HEK293 (cell line): Measurements from ENCODE around the gene MTUS2.

Experiments used
- TCF7L2 ChIP-seq: IDR thresholded peaks from 2 replicates; pipeline ENCODE4 v1.6.1; 2011; ENCODE audit warnings: low read depth, mild to moderate bottlenecking, inconsistent platforms, low read length, moderate library complexity, borderline replicate concordance
- ZBTB20 ChIP-seq: fragments of 450-650 bp; formaldehyde crosslinking; IDR thresholded peaks from 2 replicates; pipeline ENCODE4 v1.5.1; 2016; ENCODE audit warnings: missing biosample characterization, missing genetic modification characterization
- ZNF174 ChIP-seq: fragments of 450-650 bp; formaldehyde crosslinking; IDR thresholded peaks from 2 replicates; pipeline ENCODE4 v1.5.0; 2017; ENCODE audit warnings: missing biosample characterization, mild to moderate bottlenecking, missing genetic modification characterization
- ZNF23 ChIP-seq: fragments of 450-650 bp; formaldehyde crosslinking; IDR thresholded peaks from 2 replicates; pipeline ENCODE4 v1.5.1; 2016; ENCODE audit warnings: missing biosample characterization, missing genetic modification characterization, borderline replicate concordance
- ZNF239 ChIP-seq: fragments of 450-650 bp; formaldehyde crosslinking; IDR thresholded peaks from 2 replicates; pipeline ENCODE4 v1.5.1; 2016; ENCODE audit warnings: missing biosample characterization, missing genetic modification characterization
- ZNF350 ChIP-seq: fragments of 450-650 bp; formaldehyde crosslinking; IDR thresholded peaks from 2 replicates; pipeline ENCODE4 v1.5.0; 2017; ENCODE audit warnings: missing biosample characterization, mild to moderate bottlenecking, missing genetic modification characterization
- ZNF354C ChIP-seq: fragments of 450-650 bp; formaldehyde crosslinking; IDR thresholded peaks from 2 replicates; pipeline ENCODE4 v1.5.1; 2016; ENCODE audit warnings: missing biosample characterization, missing genetic modification characterization, low read depth, borderline replicate concordance
- ZNF426 ChIP-seq: fragments of 450-650 bp; formaldehyde crosslinking; IDR thresholded peaks from 2 replicates; pipeline ENCODE4 v1.5.1; 2017; ENCODE audit warnings: missing biosample characterization, missing genetic modification characterization, mild to moderate bottlenecking, inconsistent platforms, moderate library complexity
- TF ChIP-seq, protein P1 (sequence below): fragments of 450-650 bp; formaldehyde crosslinking; IDR thresholded peaks from 2 replicates; pipeline ENCODE4 v1.5.1; 2016; ENCODE audit warnings: missing biosample characterization, missing genetic modification characterization
- TF ChIP-seq, protein P2 (sequence below): fragments of 450-650 bp; formaldehyde crosslinking; IDR thresholded peaks from 2 replicates; pipeline ENCODE4 v1.5.1; 2016; ENCODE audit warnings: missing biosample characterization, missing genetic modification characterization
- TF ChIP-seq, protein P3 (sequence below): fragments of 450-650 bp; formaldehyde crosslinking; IDR thresholded peaks from 2 replicates; pipeline ENCODE4 v1.5.1; 2016; ENCODE audit warnings: missing biosample characterization, missing genetic modification characterization

DNA sequence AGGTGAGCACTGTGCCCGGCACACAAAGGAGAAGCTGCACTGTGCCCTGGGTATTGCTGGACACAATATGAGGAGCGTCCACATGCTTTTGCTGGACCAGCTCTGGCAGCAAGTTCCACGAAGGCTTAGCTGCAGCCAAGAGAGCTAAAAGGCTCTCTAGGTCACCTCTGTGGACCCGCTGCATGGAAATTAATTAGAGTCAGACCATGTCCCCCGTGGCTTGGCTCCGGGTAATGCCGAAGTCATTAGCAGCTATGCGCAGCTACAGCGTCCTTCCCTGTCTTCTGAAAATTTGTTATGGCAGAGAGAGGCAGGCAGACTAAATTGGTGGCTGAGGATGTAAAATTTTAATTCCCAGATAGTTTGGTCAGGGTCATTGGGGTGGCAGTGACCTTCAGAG lies 503.8 kb downstream of the MTUS2 start:
- TF ChIP-seq ZNF426 (no peak), ZNF174 (tag by site-specific recombination) (no peak), TCF7L2 (no peak), ZNF239 (tag by site-specific recombination) (no peak), ZNF350 (tag by site-specific recombination) (no peak), ZBTB20 (tag by site-specific recombination) (no peak), ZNF23 (tag by site-specific recombination) (no peak), ZNF354C (no peak)
- TF ChIP-seq, protein P1, sequence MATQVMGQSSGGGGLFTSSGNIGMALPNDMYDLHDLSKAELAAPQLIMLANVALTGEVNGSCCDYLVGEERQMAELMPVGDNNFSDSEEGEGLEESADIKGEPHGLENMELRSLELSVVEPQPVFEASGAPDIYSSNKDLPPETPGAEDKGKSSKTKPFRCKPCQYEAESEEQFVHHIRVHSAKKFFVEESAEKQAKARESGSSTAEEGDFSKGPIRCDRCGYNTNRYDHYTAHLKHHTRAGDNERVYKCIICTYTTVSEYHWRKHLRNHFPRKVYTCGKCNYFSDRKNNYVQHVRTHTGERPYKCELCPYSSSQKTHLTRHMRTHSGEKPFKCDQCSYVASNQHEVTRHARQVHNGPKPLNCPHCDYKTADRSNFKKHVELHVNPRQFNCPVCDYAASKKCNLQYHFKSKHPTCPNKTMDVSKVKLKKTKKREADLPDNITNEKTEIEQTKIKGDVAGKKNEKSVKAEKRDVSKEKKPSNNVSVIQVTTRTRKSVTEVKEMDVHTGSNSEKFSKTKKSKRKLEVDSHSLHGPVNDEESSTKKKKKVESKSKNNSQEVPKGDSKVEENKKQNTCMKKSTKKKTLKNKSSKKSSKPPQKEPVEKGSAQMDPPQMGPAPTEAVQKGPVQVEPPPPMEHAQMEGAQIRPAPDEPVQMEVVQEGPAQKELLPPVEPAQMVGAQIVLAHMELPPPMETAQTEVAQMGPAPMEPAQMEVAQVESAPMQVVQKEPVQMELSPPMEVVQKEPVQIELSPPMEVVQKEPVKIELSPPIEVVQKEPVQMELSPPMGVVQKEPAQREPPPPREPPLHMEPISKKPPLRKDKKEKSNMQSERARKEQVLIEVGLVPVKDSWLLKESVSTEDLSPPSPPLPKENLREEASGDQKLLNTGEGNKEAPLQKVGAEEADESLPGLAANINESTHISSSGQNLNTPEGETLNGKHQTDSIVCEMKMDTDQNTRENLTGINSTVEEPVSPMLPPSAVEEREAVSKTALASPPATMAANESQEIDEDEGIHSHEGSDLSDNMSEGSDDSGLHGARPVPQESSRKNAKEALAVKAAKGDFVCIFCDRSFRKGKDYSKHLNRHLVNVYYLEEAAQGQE (tag by site-specific recombination) = no peak
- TF ChIP-seq, protein P2, sequence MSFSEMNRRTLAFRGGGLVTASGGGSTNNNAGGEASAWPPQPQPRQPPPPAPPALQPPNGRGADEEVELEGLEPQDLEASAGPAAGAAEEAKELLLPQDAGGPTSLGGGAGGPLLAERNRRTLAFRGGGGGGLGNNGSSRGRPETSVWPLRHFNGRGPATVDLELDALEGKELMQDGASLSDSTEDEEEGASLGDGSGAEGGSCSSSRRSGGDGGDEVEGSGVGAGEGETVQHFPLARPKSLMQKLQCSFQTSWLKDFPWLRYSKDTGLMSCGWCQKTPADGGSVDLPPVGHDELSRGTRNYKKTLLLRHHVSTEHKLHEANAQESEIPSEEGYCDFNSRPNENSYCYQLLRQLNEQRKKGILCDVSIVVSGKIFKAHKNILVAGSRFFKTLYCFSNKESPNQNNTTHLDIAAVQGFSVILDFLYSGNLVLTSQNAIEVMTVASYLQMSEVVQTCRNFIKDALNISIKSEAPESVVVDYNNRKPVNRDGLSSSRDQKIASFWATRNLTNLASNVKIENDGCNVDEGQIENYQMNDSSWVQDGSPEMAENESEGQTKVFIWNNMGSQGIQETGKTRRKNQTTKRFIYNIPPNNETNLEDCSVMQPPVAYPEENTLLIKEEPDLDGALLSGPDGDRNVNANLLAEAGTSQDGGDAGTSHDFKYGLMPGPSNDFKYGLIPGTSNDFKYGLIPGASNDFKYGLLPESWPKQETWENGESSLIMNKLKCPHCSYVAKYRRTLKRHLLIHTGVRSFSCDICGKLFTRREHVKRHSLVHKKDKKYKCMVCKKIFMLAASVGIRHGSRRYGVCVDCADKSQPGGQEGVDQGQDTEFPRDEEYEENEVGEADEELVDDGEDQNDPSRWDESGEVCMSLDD (tag by site-specific recombination) = no peak
- TF ChIP-seq, protein P3, sequence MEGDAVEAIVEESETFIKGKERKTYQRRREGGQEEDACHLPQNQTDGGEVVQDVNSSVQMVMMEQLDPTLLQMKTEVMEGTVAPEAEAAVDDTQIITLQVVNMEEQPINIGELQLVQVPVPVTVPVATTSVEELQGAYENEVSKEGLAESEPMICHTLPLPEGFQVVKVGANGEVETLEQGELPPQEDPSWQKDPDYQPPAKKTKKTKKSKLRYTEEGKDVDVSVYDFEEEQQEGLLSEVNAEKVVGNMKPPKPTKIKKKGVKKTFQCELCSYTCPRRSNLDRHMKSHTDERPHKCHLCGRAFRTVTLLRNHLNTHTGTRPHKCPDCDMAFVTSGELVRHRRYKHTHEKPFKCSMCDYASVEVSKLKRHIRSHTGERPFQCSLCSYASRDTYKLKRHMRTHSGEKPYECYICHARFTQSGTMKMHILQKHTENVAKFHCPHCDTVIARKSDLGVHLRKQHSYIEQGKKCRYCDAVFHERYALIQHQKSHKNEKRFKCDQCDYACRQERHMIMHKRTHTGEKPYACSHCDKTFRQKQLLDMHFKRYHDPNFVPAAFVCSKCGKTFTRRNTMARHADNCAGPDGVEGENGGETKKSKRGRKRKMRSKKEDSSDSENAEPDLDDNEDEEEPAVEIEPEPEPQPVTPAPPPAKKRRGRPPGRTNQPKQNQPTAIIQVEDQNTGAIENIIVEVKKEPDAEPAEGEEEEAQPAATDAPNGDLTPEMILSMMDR (tag by site-specific recombination) = no peak
